GM18907 (cell line): ENCODE measurements around the gene ZNF195.
"Not testable (repeated sequence)": the region's sequence is repeated elsewhere in the genome, so short reads cannot be mapped to it uniquely, and the experiment has no call there.

Experiments
- ATAC-seq: cut with Tn5 transposase; IDR thresholded peaks from one replicate; pipeline ENCODE4 v1.9.1; 2021; ENCODE audit warnings: mild to moderate bottlenecking, moderate library complexity; ENCODE audit not compliant: unreplicated experiment

Gene ZNF195

DNA sequence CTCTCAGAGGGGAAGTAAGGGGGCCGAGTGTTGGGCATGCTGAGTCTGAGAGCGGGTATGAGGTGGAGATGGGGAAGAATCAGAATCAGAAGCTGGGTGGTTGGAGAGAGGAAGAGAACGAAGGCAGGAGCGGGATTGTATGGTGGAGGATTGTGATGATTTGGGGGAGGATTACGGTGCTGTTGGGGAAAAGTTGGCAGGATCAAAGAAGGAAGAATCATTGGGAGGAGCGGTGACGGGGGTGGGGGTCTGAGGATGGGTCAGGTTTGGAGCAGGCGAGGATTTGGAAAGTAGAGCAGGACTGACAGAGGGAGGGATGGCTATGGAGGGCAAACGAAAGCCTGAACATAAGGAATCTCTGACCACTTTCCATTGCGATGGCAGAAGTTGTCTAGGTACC is 22.1 kb downstream of the ZNF195 start:
- ATAC-seq: no peak

DNA sequence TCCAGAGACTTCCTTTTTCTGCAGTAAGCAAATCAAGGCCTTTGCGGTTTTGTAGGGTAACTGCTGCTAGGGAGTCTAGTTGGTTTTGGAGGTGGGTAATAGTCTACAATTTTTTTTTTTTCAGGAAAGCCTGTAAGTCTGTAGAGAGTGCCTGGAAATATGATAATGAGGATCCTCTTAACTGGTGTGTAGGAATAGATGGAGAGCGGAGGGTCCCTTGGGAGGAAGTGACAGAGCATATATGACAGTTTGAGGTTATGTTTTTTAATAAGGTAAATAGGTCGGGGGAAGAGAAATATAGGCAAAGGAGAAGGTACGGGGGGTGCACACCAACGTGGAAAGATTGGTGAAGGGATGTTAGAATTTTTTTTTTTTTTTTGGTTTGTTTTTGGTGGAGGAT is 25.9 kb downstream of the ZNF195 start:
- no peak for ATAC-seq

DNA sequence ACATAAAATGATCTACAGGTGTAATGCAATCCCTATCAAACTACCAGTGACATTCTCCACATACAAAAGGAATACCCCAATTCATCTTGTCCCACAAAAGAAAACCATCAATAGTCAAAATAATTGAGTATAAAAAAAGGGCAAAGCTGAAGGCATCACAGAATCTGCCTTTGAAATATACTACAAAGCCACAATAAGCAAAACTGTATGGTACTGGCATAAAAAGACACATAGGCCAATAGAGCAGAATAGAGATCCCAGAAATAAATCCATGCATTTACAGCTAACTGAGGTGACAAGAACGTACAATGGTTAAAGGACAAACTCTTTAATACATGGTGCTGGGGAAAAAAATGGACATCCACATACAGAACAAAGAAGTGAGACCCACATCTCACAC is 31.8 kb downstream of the ZNF195 start:
- no peak for ATAC-seq

DNA sequence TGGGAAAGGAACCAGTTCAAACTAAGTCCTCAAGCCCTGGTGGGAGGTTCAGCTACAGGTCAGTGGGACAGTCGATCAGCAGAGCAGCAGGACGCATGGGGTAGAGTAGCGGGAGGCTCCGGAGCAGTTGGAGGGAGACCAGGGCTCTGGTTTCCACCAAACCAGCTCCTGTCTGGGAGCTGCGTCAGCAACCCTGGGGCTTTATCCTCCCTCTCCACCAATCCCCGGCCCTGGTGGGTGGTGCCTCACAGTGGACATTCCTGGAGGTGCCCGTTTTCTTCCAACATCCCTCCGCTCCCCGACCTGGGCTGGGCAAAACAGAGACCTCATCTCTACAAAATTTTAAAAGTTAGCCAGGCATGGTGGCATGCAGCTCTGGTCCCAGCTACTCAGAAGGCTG is 32.4 kb downstream of the ZNF195 start:
- no peak for ATAC-seq

DNA sequence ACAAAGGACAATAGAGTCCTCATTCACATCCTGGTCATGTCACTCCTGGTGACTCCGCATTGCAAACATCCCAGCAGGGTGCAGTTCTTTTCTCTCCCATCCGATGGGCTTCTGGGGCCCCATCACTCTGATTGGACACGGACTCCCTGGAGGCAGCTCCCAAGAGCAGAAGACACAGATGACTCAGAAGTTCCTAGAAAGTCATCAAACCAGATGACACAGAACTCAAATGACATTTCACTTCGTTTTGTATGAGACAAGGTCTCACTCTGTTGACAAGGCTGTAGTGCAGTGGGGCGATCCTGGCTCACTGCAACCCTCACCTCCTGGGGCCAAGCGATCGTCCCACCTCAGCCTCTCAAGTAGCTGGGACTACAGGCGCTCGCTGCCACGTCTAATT is 33.2 kb downstream of the ZNF195 start:
- ATAC-seq: no peak

DNA sequence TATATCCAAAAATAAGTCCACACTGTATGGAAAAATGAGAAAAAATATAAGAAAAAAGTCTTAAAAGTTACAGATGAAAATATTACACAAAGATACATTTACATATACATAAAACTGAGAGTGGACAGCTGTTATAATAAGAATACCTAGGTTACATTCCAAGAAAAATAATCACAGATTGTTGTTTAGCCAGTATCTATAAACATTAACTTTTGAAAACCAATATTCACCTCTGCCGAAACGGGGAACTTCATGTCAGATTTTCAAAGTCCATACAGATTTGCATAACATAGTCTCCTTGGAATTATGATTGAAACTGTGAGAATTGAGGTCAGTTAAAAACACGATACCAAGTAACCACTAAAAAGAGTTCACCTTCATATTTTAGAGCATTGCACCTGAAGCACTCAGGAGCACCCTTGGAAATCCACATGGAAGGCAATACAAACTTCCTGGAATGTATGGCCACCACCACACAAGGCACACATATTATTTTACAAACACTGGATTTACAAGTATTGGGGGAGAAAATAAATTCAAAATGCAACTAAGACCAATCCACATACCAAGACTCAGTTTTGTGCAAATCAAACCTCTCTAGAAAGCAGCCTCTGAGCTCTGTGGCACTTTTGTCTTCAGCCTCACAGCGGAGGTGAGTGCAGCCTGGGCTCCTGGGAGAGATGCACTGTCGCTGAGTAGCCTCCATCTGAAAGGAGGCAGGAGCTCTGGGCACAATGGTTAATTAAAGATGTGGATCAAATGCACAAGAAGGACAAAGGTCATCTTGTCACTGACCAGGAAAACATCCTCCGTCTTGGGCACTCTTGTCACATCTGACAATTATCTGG is 34.4 kb downstream of the ZNF195 start:
- no peak for ATAC-seq

DNA sequence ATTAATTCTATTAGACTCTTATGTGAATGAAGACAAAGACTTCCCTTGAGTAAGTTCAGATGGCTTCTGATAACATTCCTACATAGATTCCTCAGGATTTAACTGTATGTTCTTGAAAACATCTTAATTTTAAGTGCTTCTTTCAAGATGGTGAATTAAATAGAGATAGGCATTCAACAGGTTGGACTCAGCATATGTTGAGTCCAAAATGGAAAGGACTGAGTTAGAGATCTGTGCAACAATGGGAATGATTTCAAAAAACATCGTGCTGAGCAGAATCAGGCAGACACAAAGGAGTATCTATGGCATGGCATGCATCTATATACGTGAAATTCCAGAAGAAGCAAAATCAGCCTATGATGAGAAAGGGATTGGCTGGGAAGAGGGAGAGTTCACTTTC is 36.2 kb downstream of the ZNF195 start:
- no peak for ATAC-seq

DNA sequence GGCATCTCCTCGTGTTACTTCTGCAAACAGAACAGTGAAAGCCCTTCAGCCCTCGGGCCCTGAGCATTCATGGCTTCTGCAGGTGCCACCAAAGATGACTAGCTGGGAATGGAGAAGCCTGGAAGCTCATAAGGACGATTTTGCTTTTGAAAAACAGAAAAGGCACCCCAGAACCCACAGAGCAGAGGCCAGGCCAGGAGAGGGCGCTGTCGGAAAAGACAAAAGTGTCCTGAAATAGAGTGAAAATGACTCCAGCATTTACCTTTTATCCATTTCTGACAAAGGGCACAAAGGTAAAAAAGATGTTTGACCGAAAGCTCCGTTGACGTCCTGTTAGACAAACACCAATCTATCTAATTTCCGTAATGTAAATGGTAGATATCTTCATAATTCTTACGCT is 37.6 kb downstream of the ZNF195 start:
- no peak for ATAC-seq

DNA sequence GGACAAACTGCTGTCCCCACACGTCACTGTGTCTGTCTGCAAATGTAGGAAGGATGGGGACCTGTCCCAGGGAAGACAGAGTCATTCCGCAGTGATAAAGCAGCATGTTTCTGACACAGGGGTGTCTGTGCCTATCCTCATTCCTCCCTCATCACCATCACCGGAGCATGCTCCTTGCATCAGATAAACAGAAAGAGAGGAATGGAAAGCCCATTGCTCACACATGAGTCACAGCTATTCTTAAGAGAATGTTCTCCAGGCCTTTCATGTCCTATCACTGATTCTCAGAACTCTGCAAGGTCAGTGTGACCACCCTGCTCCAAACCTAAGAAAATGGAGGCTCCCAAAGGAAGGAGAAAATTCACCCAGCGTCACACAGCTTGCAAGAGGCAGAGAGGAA is 38.9 kb downstream of the ZNF195 start:
- no peak for ATAC-seq

DNA sequence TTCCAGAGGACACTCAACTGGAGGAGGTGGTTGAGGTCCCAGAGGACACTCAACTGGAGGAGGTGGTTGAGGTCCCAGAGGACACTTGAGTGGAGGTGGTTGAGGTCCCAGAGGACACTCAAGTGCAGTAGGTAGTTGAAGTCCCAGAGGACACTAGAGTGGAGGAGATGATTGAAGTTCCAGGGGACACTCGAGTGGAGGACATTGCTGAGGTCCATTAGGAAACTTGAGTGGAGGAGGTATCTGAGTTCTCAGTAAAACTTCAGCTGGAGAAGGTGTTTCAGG is 39.7 kb downstream of the ZNF195 start:
- no peak for ATAC-seq

DNA sequence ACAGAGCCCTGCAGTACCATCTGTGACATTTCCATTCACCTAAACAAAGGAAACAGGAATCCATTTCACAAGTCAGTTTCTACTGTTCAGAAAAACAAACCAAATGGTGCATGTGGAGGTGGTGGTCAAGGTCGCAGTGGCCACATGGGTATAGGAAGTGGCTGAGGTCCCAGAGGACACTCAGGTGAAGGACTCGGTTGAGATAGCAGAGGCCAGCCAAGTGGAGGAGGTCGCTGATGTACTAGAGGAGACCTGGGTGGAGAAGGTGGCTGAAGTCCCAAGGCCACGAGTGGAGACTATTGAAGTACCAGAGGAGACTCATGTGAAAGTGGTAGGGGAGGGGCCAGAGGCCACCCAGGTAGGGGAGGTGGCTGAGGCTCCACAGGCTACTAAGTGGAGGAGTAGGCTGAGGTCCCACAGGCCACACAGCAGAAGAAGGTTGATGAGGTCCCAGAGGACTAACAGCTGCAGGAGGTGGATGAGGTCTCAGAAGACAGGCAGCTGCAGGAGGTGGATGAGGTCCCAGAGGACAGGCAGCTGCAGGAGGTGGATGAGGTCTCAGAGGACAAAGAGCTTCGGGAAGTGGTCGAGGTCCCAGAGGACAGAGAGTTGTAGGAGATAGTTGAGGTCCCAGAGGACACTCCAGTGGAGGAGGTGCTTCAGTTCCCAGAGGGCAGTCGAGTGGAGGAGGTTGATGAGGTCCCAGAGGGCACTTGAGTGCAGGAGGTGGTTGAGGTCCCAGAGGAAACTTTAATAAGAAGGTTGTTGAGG is 40.2 kb downstream of the ZNF195 start:
- no peak for ATAC-seq

DNA sequence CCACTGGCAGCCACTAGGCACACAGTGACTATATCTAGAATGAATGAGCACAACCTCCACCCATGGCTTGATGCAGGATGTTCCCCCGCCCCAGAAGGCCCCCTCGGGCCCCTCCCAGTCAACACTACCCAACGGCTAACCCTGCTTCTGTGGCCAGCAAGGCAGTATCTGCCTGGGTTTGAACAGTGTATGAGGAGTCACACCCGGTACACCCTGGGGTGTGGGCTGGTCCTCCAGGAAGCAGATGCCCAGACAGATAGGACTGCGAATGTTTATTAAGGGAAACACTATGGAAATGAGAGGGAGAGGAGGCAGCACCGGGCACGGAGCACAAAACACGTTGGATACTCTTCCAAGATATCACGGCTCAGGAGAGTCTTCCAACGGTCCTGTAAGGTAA is 42.5 kb downstream of the ZNF195 start:
- not testable (repeated sequence) for ATAC-seq

DNA sequence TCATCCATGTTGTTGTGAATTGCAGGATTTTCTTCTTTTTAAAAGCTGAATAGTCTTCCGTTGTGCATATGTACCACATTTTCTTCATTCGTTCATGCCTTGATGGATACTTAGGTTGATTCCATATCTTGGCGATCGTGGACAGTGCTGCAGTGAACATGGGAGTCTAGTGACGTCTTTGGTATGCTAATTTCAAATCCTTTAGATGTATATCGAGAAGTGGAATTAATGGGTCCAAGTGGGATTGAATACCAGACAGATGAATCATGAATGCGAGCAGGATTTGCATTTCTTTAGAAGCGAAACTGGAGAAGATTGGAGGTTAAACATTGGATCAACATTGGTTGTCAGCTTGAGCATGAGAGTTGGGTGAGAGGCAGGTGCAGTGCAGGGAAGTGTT is 45.8 kb downstream of the ZNF195 start:
- not testable (repeated sequence) for ATAC-seq

DNA sequence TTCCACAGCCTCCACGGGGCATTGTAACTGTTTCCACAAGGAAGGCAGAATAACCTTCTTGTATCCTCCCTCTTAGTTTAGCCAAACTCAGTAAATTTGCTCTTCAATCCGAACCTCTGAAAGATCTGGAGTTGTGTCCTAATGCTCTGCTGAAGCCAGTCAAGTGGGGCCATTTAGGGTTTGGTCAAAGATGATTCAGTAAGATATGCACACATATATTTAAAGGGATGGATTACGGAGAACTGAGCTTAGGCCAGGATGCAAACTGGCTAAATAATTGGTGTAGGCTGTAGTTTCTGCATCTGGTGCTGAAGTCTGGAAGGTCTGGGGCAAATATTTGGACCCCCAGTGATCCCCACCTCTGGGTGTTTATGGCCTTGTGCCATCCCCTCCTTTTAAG is 47.9 kb downstream of the ZNF195 start:
- not testable (repeated sequence) for ATAC-seq

DNA sequence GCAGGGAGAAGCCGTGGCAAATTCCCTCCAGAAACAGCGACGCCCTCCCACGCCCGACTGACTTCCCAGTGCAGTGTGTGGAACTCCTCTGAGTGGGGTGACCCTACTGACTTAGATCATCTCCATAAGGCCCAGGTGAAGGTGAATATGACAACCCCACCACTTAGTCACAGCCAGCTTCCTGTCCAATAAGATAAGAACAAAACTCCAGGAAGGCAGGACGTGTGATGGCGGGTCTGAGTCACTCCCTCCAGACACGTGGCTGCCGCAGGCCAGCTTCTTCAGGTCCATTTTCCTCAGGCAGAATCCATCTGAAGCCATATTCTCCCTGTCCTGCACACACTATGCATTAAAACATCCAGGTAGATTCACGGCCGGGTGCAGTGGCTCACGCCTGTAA is 48.9 kb downstream of the ZNF195 start:
- ATAC-seq: not testable (repeated sequence)

DNA sequence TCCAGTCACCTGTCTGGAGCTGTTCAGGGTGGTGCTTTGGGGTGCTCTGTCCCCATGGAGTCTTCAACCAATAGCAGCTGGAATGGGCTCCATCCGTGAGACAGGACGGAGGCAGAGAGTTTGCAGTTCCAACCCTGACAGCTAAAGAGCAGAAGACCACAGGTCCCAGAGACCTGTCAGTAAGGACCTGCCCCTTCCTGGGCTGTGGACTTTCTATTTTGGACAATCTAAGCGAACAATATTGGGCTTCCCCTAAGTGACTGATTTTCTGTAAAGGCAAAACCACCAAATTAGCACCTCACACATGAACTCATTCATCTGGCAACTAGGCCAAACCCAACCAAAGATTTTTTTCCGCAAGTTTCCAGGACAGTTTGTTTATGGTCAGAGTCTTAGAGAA is 50.4 kb downstream of the ZNF195 start:
- ATAC-seq: not testable (repeated sequence)

DNA sequence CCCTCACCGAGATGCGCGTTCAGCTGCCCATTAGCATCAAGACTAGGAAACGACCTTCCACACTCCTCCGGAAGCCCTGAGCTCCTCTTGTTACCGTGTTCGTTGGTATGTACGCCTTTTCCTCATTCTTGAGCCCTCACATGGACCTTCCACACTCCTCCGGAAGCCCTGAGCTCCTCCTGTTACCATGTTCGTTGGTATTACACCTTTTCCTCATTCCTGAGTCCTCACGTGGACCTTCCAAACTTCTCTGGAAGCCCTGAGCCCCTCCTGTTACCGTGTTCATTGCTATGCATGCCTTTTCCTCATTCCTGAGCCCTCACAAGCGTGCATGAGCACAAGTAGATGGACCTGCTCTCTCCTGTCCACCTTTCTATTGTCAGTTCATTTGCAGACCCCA is 52.5 kb downstream of the ZNF195 start:
- ATAC-seq: not testable (repeated sequence)

DNA sequence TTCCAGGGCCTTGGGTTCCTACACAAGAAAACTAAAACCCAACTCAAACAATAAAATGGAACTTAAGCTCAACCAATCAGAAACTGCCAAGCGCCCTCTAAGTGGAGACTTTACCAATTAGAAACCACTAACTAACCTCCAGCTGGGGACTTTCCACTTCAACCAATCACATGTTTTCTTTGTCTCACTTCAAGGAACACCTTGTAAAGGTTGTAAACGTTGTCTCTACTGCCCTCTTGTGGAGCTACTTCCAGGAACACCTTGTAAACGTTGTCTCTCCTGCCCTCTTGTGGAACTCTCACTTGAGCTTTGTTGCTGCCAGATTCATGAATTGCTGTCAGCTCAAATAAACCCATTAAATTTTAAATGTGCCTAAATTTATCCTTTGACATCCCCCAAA is 54.2 kb downstream of the ZNF195 start:
- not testable (repeated sequence) for ATAC-seq
